ENCODE measurements around the gene NMB.

Gene NMB

GRCh38 chr15:84606653-84607120 lies 51.3 kb downstream of the NMB start:
- no peak for TF ChIP-seq TAF1 (IDR thresholded peaks at IDR 0.05; ENCODE audit: borderline replicate concordance, low read depth, low read length)
- TF ChIP-seq POLR2A (IDR thresholded peaks at IDR 0.05; ENCODE audit: low read depth, low read length), result no peak
- no peak for TF ChIP-seq POLR2AphosphoS5 (IDR thresholded peaks at IDR 0.05; ENCODE audit: low read depth, low read length)
- FAIRE-seq, result no peak

GRCh38 chr15:84605554-84605882 lies 52.5 kb downstream of the NMB start:
- no peak for TF ChIP-seq POLR2A (IDR thresholded peaks at IDR 0.05; ENCODE audit: low read depth, low read length)
- TF ChIP-seq POLR2AphosphoS5 (IDR thresholded peaks at IDR 0.05; ENCODE audit: low read depth, low read length), result no peak
- no peak for TF ChIP-seq TAF1 (IDR thresholded peaks at IDR 0.05; ENCODE audit: borderline replicate concordance, low read depth, low read length)
- no peak for FAIRE-seq
- DNase-seq (ENCODE audit: insufficient read length), result no peak

More at GRCh38 chr15:84606653-84607120, 51.3 kb downstream of the NMB start:
- no peak for DNase-seq (ENCODE audit: insufficient read length)
